Measurements from ENCODE around the gene NCKAP5.

GRCh38 chr2:132731441-132731840, 836.8 kb downstream of the NCKAP5 start:
- TF ChIP-seq HBP1 (CRISPR knock-in tag; IDR thresholded peaks at IDR 0.05) (no peak), EP300 (IDR thresholded peaks at IDR 0.05; ENCODE audit: low read length) (no peak), ERF (CRISPR knock-in tag; IDR thresholded peaks at IDR 0.05) (no peak), POLR2A (conservative IDR thresholded peaks at IDR 0.05) (no peak), EP400 (IDR thresholded peaks at IDR 0.05) (no peak), ZNF561 (CRISPR knock-in tag; conservative IDR thresholded peaks at IDR 0.05) (no peak), YBX1 (IDR thresholded peaks at IDR 0.05) (no peak), MAZ (CRISPR knock-in tag; conservative IDR thresholded peaks at IDR 0.05 in 1 of 2, IDR thresholded peaks at IDR 0.05 in 1 of 2) (no peak), MTA3 (IDR thresholded peaks at IDR 0.05; ENCODE audit: borderline replicate concordance) (no peak)

Measured in K562 (cell line).